ENCODE results near the gene PPM1N.

PPM1N gene

GRCh38 chr19:45526143-45526542, 27.9 kb downstream of the PPM1N start:
- DNase-seq (ENCODE audit: extremely low spot score, insufficient read length, low read depth) (no peak), FAIRE-seq (no peak)

GRCh38 chr19:45526971-45527370, 28.7 kb downstream of the PPM1N start:
- FAIRE-seq (no peak), DNase-seq (ENCODE audit: extremely low spot score, insufficient read length, low read depth) (no peak)

DNA sequence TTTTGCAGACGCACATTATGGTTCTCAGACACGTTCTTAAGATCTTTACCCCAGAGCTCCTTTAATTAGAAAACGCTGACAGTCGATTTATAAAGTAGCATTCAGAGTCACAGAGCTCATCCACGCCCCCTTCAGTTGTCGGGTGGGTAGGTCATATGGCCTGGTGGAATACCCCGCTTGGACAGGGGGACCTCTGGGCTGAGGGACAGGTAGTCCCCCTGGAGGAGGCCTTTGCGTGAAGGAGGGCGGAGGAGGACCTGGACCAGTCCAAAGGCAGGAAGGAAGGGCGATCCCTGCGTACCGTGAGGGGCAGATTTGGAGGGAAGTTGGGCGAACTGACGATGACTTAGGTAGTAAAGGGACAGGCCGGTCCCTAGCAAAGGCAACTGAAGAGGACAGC, 29.5 kb downstream of the PPM1N start:
- DNase-seq (ENCODE audit: extremely low spot score, insufficient read length, low read depth) (no peak), FAIRE-seq (no peak)

DNA sequence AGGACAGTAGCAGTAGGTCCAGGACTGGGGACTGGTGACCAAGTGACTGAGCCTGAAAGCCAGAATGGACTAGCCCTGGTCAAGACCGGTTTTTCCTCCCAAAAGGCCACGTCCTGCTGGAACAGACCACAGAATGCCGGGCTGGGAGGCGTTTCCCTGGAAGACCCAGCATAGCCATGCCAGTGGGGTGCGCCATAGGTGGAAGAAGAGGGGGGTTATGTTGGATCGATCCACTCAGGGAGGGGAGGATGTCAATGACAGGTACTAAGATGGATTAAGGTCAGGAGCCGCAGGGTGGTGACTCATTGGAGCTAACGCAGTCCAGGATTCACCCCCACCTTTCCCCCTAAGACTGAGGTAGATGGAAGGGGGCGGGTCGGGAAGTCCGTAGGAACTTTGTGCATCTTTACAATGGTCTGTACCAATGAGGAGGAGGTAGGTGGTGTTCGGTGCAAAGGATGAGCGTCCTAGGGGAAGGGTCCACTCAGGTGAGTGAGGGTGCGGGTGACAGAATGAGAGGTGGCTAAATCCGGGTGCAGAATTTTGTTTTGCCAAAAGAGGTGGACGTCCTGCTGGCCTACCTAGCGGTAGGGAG, 30.0 kb downstream of the PPM1N start:
- FAIRE-seq = no peak
- no peak for DNase-seq (ENCODE audit: extremely low spot score, insufficient read length, low read depth)

DNA sequence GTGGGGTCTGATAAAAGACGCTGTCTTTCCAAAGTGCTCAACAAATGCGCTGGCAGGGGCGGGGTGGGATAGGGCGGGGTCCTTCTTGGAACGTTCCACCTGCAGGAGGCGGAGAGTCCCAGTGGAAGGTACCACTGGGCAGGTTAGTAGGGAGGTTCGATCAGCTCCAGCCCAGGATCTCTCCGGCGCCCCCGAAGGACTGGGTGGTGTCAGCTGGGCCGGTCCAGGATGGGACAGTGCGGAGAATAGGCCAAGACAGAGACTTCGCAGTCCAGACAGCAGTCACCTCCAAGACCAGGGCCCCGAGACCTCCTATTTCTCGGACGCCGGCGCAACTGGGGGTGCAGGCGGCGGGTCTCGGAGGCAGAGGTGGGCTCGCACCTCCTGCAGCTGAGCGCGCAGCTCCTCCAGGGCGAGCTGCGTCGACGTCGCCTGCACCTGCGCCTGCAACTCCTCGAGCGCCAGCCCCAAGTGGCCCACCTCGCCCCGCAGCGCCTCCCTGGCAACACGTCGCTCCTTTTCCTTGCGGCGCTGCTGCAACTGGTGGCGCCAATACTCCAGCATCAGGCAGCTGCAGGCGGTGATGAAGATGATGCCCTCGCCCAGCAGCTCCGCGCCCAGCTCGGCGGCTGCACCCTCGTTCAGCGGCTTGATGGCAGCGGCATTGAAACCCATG, 30.6 kb downstream of the PPM1N start:
- no peak for FAIRE-seq
- DNase-seq (ENCODE audit: extremely low spot score, insufficient read length, low read depth) = no peak

DNA sequence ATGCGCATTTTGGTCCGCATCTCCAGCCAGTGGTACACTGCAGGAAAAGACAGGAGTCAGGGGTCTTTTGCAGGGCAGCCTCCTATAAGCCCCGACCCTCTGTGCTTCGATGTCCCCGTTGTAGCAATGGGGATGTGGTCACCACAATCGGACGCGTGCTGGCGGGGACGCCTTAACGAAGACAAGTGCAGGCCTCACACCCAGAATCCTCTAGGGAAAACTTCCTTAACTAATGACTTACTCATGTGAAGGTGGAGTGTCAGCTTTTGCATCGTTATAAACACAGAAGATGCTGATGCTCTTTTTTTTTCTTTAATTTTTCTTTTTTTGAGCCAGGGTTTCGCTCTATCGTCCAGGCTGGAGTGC, 31.2 kb downstream of the PPM1N start:
- no peak for DNase-seq (ENCODE audit: extremely low spot score, insufficient read length, low read depth)
- no peak for FAIRE-seq

- DNase-seq (ENCODE audit: extremely low spot score, insufficient read length, low read depth) = no peak
- no peak for FAIRE-seq
These were observed 33.1 kb downstream of the PPM1N start for GRCh38 chr19:45531349-45531748.

DNA sequence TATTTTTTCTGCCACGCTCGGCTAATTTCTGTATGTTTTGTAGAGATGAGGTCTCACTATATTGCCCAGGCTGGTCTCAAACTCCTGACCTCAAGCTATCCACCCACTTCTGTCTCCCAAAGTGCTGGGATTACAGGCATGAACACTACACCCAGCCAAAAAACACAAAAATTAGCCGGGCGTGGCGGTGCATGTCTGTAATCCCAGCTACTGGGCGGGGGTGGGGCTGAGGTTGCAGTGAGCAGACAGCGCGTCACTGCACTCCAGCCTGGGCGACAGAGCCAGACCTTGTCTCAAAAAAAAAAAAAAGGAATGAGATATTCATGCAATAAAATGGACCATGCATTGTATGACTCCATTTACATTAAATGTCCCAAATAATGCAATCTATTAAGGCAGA, 41.2 kb downstream of the PPM1N start:
- FAIRE-seq (no peak), DNase-seq (ENCODE audit: extremely low spot score, insufficient read length, low read depth) (no peak)

- no peak for DNase-seq (ENCODE audit: extremely low spot score, insufficient read length, low read depth)
- FAIRE-seq = no peak
These were observed 44.0 kb downstream of the PPM1N start for GRCh38 chr19:45542234-45542668.

GRCh38 chr19:45547211-45547770, 49.0 kb downstream of the PPM1N start:
- no peak for DNase-seq (ENCODE audit: extremely low spot score, insufficient read length, low read depth)
- no peak for FAIRE-seq

DNA sequence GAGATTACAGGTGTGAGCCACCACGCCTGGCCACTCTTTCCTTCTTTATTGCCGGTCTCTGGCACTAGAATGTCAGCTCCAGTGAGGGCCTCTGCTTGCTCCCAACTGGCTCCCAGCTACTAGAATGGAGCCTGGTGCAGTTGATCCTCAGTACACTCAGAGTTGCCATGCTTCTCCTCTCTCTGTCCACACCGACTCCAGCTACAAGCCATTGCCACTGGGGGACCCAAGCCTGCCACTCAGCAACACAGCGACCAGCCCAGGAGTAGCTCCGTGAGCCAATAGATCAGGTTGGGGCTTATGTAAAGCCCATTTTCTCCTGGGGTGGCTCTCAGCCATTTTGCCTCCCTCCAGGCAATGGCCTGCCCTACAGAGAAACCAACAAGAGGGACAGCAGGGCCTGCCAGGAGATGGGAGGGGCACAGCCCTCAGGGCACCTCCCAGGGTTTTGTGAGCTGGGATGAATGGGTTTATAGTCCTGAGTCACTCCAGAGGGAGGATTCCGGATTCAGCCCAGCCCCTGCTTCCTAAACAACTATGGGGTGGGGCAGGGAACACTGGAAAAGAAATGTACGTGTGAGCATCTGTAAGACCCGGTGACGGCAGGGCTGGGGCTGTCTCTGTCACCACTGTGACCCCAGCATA, 49.8 kb downstream of the PPM1N start:
- FAIRE-seq = no peak

More for the DNA sequence above, 49.8 kb downstream of the PPM1N start:
- no peak for DNase-seq (ENCODE audit: extremely low spot score, insufficient read length, low read depth)
